BLaER1 (cell line): ENCODE measurements around the gene NBPF26.
A peak's percentile ranks its signal among the peaks of the same experiment; 100 is the strongest.
"Not testable (repeated sequence)": the region's sequence is repeated elsewhere in the genome, so short reads cannot be mapped to it uniquely, and the experiment has no call there.

ENCODE experiments used
- H3K27ac ChIP-seq: shearing (Covaris generic); formaldehyde crosslinking; 2 replicates; pipeline ENCODE4 v1.8.1; 2022
- H3K27me3 ChIP-seq: shearing (Covaris generic); formaldehyde crosslinking; 2 replicates; pipeline ENCODE4 v1.8.1; 2022
- H3K36me3 ChIP-seq: shearing (Covaris generic); formaldehyde crosslinking; 2 replicates; pipeline ENCODE4 v1.8.1; 2022
- H3K4me1 ChIP-seq: shearing (Covaris generic); formaldehyde crosslinking; 2 replicates; pipeline ENCODE4 v1.8.1; 2022
- H3K4me2 ChIP-seq: shearing (Covaris generic); formaldehyde crosslinking; 2 replicates; pipeline ENCODE4 v1.8.1; 2022
- H3K4me3 ChIP-seq: shearing (Covaris generic); formaldehyde crosslinking; 2 replicates; pipeline ENCODE4 v1.8.1; 2022
- H3K9ac ChIP-seq: shearing (Covaris generic); formaldehyde crosslinking; 2 replicates; pipeline ENCODE4 v1.8.1; 2022
- H3K9me3 ChIP-seq: shearing (Covaris generic); formaldehyde crosslinking; 2 replicates; pipeline ENCODE4 v1.8.1; 2022
- H4K20me1 ChIP-seq: shearing (Covaris generic); formaldehyde crosslinking; 2 replicates; pipeline ENCODE4 v1.8.1; 2022

NBPF26 gene

DNA sequence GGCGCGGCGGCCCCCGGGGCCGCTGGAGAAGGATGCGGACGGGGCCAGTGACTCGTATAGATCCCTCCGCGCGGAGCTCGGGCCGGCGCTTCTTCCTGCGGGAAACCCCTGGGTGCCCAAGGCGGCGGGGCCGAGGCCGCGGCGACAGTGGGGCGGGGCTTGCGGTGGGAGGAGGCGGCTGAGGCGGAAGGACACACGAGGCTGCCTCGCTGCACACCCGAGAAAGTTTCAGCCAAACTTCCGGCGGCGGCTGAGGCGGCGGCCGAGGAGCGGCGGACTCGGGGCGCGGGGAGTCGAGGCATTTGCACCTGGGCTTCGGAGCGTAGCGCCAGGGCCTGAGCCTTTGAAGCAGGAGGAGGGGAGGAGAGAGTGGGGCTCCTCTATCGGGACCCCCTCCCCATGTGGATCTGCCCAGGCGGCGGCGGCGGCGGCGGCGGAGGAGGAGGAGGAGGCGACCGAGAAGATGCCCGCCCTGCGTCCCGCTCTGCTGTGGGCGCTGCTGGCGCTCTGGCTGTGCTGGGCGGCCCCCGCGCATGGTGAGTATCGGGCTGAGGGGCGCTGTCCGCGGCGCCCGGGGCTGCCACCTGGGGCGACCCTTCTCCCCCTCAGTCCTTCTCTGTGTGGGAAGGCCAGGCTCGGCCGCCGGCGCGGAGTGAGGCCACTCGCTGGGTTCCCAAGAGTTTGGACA is at the start of gene NBPF26:
NBPF26 (plus strand) TSS at position 231 of the 688 bp plus-strand sequence.
- H3K9ac ChIP-seq, result peak within 1 kb of the TSS; percentile 65; the same call in 1 of the 2 replicates
- H3K27me3 ChIP-seq, H4K20me1 ChIP-seq, H3K4me1 ChIP-seq, H3K36me3 ChIP-seq, H3K9me3 ChIP-seq: not testable (repeated sequence)
- 0 out of 2 replicates have a peak within 1 kb of the TSS, but pooled peaks have one; percentile 38 for H3K27ac ChIP-seq
- H3K4me3 ChIP-seq, result peak within 1 kb of the TSS; percentile 69
- peak within 1 kb of the TSS; percentile 37 for H3K4me2 ChIP-seq

- H3K27ac ChIP-seq, H3K4me3 ChIP-seq, H4K20me1 ChIP-seq, H3K9ac ChIP-seq, H3K4me2 ChIP-seq, H3K27me3 ChIP-seq, H3K9me3 ChIP-seq, H3K4me1 ChIP-seq, H3K36me3 ChIP-seq: not testable (repeated sequence)
Observed at GRCh38 chr1:120680106-120680819, 43.5 kb upstream of the NBPF26 start.

DNA sequence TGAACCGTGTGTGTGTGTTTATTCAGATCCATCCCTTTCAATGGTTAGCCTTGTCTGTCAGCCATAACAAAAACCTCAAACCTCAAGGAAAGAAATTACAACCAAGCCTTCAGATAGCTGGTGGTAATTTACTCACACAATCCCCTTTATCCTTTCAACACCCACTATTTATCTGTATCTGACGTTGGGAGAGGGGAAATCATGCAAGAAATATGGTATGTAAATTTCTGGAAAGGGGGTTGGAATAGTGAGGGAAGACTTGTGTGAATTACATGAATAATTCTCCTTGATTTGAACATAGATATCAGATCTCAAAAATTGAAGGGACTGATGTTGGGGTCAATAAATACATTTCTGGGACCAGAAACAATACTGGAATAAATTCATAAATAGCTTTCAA is 42.8 kb upstream of the NBPF26 start:
- not testable (repeated sequence) for H3K36me3 ChIP-seq, H3K9me3 ChIP-seq, H3K4me3 ChIP-seq, H3K4me1 ChIP-seq, H3K9ac ChIP-seq, H4K20me1 ChIP-seq, H3K27ac ChIP-seq, H3K4me2 ChIP-seq, H3K27me3 ChIP-seq

- H3K4me2 ChIP-seq, H3K27ac ChIP-seq: not testable (repeated sequence)
Observed at GRCh38 chr1:120684397-120684796, 39.3 kb upstream of the NBPF26 start.

GRCh38 chr1:120685622-120686021 is 38.1 kb upstream of the NBPF26 start:
- not testable (repeated sequence) for H3K4me2 ChIP-seq

More at GRCh38 chr1:120684397-120684796, 39.3 kb upstream of the NBPF26 start:
- not testable (repeated sequence) for H3K9ac ChIP-seq, H3K27me3 ChIP-seq, H3K4me1 ChIP-seq, H3K9me3 ChIP-seq, H3K36me3 ChIP-seq, H3K4me3 ChIP-seq, H4K20me1 ChIP-seq

GRCh38 chr1:120687250-120687649 is 36.5 kb upstream of the NBPF26 start:
- H3K4me3 ChIP-seq, H3K27me3 ChIP-seq, H3K27ac ChIP-seq, H3K9me3 ChIP-seq, H3K9ac ChIP-seq, H3K4me1 ChIP-seq, H4K20me1 ChIP-seq, H3K36me3 ChIP-seq, H3K4me2 ChIP-seq: not testable (repeated sequence)

More at GRCh38 chr1:120685622-120686021, 38.1 kb upstream of the NBPF26 start:
- H3K4me3 ChIP-seq, H3K9ac ChIP-seq, H3K27ac ChIP-seq, H3K27me3 ChIP-seq, H4K20me1 ChIP-seq, H3K4me1 ChIP-seq, H3K36me3 ChIP-seq, H3K9me3 ChIP-seq: not testable (repeated sequence)

GRCh38 chr1:120700807-120701562 is 22.8 kb upstream of the NBPF26 start:
- not testable (repeated sequence) for H3K4me2 ChIP-seq, H3K4me3 ChIP-seq, H3K27me3 ChIP-seq, H3K9me3 ChIP-seq, H3K4me1 ChIP-seq, H3K36me3 ChIP-seq, H3K9ac ChIP-seq, H4K20me1 ChIP-seq, H3K27ac ChIP-seq

GRCh38 chr1:120723358-120723714 is 409 bp upstream of the NBPF26 start:
- H3K4me3 ChIP-seq, H4K20me1 ChIP-seq, H3K9me3 ChIP-seq, H3K9ac ChIP-seq, H3K27me3 ChIP-seq, H3K4me1 ChIP-seq, H3K4me2 ChIP-seq, H3K27ac ChIP-seq, H3K36me3 ChIP-seq: not testable (repeated sequence)

DNA sequence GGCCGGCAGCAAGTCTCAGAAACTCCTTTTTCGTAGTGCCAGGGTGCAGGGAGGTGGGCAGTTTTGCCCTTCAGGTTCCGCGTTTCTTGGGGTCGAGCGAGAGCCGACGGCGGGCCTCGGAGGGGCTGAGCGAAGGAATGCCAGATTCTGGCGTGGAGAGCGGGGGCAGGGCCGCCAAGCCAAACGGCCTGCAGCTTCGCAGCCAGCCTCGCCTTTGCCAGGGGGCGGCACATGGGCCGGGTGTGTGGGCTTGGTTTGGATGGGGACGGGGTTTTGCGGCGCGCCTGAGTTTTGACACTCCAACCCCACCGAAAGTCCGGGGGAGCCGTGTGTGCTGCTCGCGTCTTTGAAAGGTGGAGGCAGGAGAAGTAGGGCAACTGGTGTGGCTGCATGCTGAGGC is 762 bp downstream of the NBPF26 start:
- Histone ChIP-seq H3K4me2 (peak overlapping the region; percentile 37), H3K4me3 (peak overlapping the region; percentile 69), H3K9ac (peak overlapping the region; percentile 65; the same call in 1 of the 2 replicates)
- not testable (repeated sequence) for H3K27me3 ChIP-seq, H4K20me1 ChIP-seq, H3K4me1 ChIP-seq, H3K9me3 ChIP-seq, H3K36me3 ChIP-seq, H3K27ac ChIP-seq

DNA sequence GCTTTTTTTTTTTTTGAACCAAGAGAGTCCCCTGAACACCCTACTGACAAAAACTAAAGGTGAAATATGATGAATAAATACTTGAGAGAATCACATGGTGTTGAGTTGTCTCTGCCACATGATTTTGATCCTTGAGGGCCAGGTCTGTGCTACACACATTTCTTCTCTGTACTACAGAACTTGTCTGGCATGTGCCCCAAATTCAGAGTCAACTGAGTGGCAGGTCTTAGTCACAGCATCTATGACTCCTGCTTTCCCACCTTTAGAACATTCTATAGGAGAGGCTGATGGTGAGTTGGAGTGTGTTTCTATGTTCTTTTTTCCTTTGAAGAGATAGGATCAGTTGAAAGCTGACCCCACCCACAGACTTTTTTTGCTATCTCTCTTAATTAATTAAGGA is 5.1 kb downstream of the NBPF26 start:
- H3K9ac ChIP-seq, H3K4me3 ChIP-seq, H3K27ac ChIP-seq, H3K4me1 ChIP-seq, H3K36me3 ChIP-seq, H3K4me2 ChIP-seq, H3K9me3 ChIP-seq, H4K20me1 ChIP-seq, H3K27me3 ChIP-seq: not testable (repeated sequence)

GRCh38 chr1:120769090-120769489 is 45.3 kb downstream of the NBPF26 start:
- H3K9me3 ChIP-seq, H3K9ac ChIP-seq, H4K20me1 ChIP-seq, H3K36me3 ChIP-seq, H3K4me3 ChIP-seq, H3K4me2 ChIP-seq, H3K4me1 ChIP-seq, H3K27me3 ChIP-seq, H3K27ac ChIP-seq: not testable (repeated sequence)

GRCh38 chr1:120805452-120805851 is 81.7 kb downstream of the NBPF26 start:
- H4K20me1 ChIP-seq, H3K27me3 ChIP-seq, H3K4me3 ChIP-seq, H3K9ac ChIP-seq, H3K4me1 ChIP-seq, H3K9me3 ChIP-seq, H3K4me2 ChIP-seq, H3K27ac ChIP-seq, H3K36me3 ChIP-seq: not testable (repeated sequence)

DNA sequence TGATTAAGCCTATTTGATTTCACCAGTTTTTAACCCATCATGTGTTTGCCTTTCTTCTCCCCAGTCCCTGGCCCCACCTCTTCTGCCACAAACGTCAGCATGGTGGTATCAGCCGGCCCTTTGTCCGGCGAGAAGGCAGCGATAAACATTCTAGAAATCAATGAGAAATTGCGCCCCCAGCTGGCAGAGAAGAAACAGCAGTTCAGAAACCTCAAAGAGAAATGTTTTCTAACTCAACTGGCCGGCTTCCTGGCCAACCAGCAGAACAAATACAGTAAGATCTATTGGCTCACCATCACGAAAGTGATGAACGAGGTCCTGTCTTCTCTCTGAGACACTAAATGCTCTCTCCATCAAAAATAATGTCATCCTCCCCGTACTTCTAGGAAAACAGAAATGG is 88.1 kb downstream of the NBPF26 start:
- not testable (repeated sequence) for H4K20me1 ChIP-seq, H3K27ac ChIP-seq, H3K9me3 ChIP-seq, H3K27me3 ChIP-seq, H3K4me2 ChIP-seq, H3K9ac ChIP-seq, H3K36me3 ChIP-seq, H3K4me3 ChIP-seq, H3K4me1 ChIP-seq

DNA sequence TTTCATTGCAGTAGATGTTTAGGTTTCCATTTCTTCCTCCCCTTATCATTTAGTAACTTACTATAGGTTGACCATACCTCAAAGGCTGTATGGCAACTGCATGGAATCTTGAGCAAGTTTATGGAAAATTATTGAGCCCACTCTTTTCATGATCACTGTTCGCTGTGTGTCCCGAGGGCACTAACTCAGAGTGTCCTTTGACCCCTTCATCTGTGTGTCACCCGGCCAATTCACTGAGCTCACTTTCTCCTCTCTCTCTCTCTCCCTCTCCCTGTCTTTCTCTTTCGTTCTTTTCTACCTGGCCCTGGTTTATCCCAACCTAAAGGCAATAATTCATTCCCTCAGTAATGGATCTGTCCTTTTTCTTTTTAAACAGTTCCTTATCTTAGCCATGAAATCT is 101.3 kb downstream of the NBPF26 start:
- not testable (repeated sequence) for H3K9me3 ChIP-seq, H3K4me3 ChIP-seq, H3K27me3 ChIP-seq, H3K9ac ChIP-seq, H3K4me2 ChIP-seq, H3K27ac ChIP-seq, H4K20me1 ChIP-seq, H3K36me3 ChIP-seq, H3K4me1 ChIP-seq
